ENCODE measurements around the gene VCAN.

GRCh38 chr5:83453937-83454336 is 17.6 kb upstream of the VCAN start:
- no peak for TF ChIP-seq CTCF (IDR thresholded peaks at IDR 0.05)
- TF ChIP-seq POLR2AphosphoS5 (IDR thresholded peaks at IDR 0.05; ENCODE audit: low read depth, low read length), result no peak
- no peak for TF ChIP-seq SIN3A (IDR thresholded peaks at IDR 0.05; ENCODE audit: borderline replicate concordance, insufficient read depth, low read depth, low read length)
- no peak for TF ChIP-seq TCF7L2 (IDR thresholded peaks at IDR 0.05; ENCODE audit: low read depth, low read length)
